Omental fat pad (tissue), 4 donors: ENCODE results near the gene FOXI1. TPM values are rescaled to one million over a fixed set of nuclear protein-coding genes. Genes with fewer than 3 reads are reported as not detected.

Source experiments
- ATAC-seq: fragments of 150-250 bp; one replicate; pipeline ENCODE4 v1.9.1; 2016; ENCODE audit warnings: mild to moderate bottlenecking, moderate library complexity; ENCODE audit not compliant: low FRiP score
- DNase-seq: peaks from one replicate; pipeline ENCODE4 v3.0.0-alpha.2; 2019; ENCODE audit warnings: low spot score
- CTCF ChIP-seq, 3 donors: fragments of 450-650 bp; IDR thresholded peaks; one replicate each; pipeline ENCODE4 v1.5.1; 2016 to 2017; ENCODE audit warnings: antibody characterized with exemption in 3 of 3, mild to moderate bottlenecking in 3 of 3, moderate library complexity in 2 of 3
- total RNA-seq, 4 donors: library from RNA; depleted of rRNA; stranded (reverse); fragments of >200 nt; gene quantifications; one replicate each; pipeline ENCODE4 v1.1.0, GENCODE V29; 2016

The FOXI1 gene
- total RNA-seq, 4 donors from 2014 or later = not detected

DNA sequence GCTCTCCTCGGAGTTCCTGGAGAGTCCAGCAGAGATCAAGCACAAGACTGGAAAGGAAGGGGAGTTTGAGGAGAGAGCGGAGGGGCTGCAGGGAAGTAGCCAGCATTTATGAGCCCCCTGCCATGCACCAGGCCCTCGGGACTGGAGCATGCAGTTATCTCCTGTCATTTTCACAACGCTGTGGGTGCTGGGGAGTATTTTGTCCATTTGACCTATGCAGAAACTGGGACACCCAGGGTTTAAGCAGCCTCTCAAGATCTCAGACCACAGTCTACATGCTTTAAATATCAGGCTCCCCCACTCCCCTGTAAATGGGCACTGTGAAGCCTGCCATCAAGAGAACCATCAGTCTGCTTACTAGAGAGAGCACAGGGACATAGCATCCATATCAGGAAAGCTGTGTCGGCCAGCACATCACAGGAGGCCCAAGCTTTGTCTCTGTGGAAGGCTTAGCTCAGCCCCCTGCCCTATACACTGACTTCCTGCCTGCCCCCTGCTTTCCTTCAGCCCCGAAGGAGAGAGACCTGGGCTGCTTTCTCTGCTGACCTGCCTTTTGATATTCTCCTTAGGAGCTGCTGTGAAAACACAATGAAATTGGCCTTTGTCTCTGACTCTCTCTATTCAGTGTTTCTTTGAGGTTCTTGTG lies 7.3 kb downstream of the FOXI1 start:
- no peak for ATAC-seq
- TF ChIP-seq CTCF (IDR thresholded peaks at IDR 0.05) = no peak

GRCh38 chr5:170113522-170113900 lies 7.8 kb downstream of the FOXI1 start:
- no peak for DNase-seq
- ATAC-seq = no peak
- no peak for TF ChIP-seq CTCF (IDR thresholded peaks at IDR 0.05)

More for the DNA sequence above, 7.3 kb downstream of the FOXI1 start:
- no peak for DNase-seq

- DNase-seq = no peak
- no peak for TF ChIP-seq CTCF (IDR thresholded peaks at IDR 0.05)
- ATAC-seq = no peak
Measured at GRCh38 chr5:170114271-170114670, 8.6 kb downstream of the FOXI1 start.

DNA sequence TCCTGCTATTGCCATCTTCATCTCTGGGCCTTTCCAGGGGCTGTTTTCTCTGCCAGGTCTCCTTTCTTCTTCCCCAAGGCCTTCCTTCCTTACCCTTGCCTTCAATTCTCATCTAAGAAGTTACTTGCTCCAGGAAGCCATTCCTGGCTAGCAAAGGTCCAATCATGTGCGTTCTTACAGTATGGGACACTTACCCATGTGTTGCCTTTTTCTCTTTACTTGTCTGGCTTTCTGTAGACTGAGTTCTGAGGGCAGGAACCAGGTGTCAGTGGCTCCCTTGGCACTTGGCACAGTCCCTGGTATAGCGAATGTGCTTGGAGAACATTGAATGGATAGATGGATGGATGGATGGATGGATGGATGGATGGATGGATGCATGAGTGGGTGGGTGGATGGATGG lies 10.2 kb downstream of the FOXI1 start:
- TF ChIP-seq CTCF (IDR thresholded peaks at IDR 0.05) = no peak
- DNase-seq (no peak), ATAC-seq (no peak)

DNA sequence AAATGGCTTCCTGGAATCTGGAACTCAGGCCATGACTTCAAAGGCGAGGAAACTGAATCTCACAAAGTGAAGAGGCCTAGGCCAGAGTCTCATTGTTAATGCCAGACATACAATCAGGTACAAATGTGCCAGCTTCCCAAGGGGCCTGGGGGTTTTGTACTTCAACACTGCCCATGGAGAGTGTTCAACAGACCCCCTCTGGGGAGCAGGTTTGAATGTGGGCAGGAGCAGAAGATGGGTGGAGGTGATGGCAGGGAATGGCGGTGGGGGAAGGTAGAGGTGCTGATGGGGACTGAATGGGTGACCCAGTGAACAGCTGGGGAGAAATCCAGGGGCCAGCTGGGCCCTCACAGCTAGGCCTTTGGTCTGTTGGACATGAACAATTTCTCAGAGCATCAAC lies 12.0 kb downstream of the FOXI1 start:
- ATAC-seq (no peak), DNase-seq (no peak)
- TF ChIP-seq CTCF (IDR thresholded peaks at IDR 0.05) = no peak

- no peak for TF ChIP-seq CTCF (IDR thresholded peaks at IDR 0.05)
- ATAC-seq (no peak), DNase-seq (no peak)
Measured at GRCh38 chr5:170120576-170120975, 14.9 kb downstream of the FOXI1 start.

DNA sequence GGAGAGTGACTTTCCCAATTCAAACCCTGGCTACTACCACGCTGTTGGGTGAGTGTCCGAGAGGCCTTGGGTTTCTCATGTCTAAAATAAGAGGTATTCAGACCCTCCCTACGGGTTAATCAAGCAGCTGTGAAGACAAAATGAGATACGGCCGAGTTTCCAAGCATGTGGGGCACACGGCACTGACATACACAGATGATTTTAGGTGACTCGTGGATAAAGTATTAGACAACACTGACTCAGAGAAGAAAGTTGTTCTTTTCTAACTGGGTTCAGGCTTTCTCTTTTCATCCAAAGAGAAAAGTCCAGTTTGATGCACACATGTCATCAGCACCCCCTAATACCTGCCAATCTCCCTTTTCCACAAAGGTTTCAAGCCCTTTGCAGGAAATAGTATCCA lies 15.6 kb downstream of the FOXI1 start:
- ATAC-seq = no peak

More for the DNA sequence above, 15.6 kb downstream of the FOXI1 start:
- no peak for DNase-seq
- TF ChIP-seq CTCF (IDR thresholded peaks at IDR 0.05) = no peak
